HL-60 (cell line): Measurements from ENCODE around the gene PRR33.

Source experiments
- CTCF ChIP-seq: IDR thresholded peaks from one replicate; pipeline ENCODE4 v1.5.1; 2011; ENCODE audit warnings: low read length, control low read depth, inconsistent platforms; ENCODE audit not compliant: insufficient read depth
- POLR2AphosphoS5 ChIP-seq: IDR thresholded peaks from 2 replicates; pipeline ENCODE4 v1.6.1; 2012; ENCODE audit warnings: low read depth

DNA sequence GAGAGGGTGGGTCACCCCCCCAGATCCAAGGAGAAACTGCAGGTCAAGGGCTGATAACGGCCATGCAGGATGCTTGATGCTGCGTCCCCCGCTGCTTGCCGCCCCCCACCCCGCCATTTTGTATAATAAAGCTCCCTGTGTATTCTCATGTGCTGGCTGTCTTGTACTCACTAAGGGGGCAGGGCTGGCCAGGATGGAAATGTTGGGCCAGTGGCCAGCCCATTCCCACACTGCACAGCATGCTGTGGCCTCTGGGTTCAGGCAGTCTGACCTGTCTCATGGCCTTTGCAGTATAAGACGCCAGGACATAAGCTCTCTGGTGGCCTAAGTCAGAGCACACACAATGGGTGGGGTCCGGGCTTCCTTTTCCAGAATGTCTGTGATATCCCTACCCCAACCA is 421 bp upstream of the PRR33 start:
- no peak for TF ChIP-seq POLR2AphosphoS5
- TF ChIP-seq CTCF = no peak
